HG03066 (cell line): ENCODE data around the gene S100A6.
"Not testable (repeated sequence)": the region's sequence is repeated elsewhere in the genome, so short reads cannot be mapped to it uniquely, and the experiment has no call there.

Experiments
- ATAC-seq: cut with Tn5 transposase; IDR thresholded peaks from one replicate; pipeline ENCODE4 v1.9.1; 2021; ENCODE audit warnings: low read depth; ENCODE audit not compliant: unreplicated experiment

S100A6 gene

DNA sequence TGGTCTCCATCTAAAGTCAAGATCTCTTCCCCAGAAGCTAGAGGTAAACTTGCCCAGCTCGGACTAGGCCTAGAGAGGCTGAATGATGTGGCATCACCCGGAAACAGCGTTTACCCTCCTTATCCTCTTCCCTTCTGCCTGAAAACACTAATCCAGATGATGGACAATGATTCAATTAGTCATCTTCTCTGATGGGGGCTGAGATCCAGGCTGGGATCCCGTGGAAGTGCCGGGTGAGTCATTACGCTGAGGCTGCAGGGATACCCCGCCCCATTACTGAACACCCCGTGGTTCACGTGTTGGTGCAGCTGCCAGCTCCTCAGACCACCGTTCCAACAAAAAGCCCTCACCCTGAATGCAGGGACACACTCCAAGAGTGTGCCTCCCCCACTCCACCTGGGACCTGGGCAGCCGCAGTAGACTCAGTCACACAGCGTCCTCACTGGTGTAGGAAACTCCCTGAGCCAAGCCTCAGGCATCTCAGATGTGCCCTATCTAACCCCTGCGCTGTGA, 2.0 kb downstream of the S100A6 start:
- ATAC-seq: no peak

DNA sequence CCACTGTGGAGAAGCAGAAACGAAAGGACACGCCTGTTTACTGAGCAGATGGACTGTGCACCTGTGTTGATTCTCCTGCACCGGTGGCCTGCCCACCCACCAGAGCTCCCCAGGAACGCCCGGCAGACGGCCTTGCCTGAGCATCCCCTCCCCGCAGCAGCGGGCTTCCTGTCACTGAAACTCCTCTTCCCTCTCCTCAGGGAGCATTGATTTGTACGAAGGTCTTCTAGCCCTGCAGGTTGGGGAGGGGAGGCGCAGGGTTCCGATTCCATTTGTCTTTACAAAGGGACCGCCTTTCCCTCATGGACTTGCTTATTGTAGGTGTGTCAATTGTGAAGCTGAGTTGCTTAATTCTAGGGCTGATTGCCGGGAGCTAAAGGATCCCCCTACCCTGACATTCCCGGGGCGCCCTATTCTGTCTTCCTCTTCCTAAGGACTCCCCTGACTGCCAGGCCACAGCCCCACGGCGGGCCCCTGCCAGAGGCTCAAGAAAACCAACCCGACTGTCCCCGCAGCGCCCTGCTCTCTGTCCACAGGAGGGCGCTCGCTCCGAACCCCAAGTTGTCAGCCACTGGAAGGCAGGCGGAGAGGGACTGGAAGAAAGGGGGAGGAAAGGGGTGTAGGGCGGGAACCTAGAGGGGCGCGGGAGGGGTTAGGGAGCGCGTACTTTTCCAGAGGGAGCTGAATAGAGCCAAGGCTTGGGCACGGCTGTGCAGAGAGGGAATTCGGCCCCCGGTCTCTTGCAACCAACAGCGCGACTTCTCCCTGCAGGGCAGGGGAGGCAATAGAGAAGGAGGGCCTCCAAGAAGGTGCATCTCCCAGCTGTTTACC, 2.8 kb downstream of the S100A6 start:
- no peak for ATAC-seq

GRCh38 chr1:153532181-153532580, 3.6 kb downstream of the S100A6 start:
- no peak for ATAC-seq

GRCh38 chr1:153531638-153532037, 4.2 kb downstream of the S100A6 start:
- ATAC-seq: no peak

DNA sequence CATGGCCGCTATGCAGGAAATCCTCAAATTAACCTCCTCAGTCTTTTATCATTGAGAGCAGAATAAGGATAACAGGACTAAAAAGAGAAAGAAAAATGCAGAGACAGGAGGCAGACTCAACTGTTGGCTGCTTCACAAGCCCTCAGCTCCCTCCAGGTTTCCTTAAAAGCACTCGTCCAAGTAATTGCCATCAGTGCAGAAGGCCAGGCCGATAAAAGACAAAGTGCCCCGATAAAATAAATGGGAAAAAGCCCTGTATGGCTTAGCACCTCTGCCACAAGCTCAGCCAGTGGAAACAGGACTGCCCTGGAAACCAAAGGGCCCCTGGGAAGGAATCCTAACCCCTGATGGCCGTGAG, 8.1 kb downstream of the S100A6 start:
- ATAC-seq: no peak

DNA sequence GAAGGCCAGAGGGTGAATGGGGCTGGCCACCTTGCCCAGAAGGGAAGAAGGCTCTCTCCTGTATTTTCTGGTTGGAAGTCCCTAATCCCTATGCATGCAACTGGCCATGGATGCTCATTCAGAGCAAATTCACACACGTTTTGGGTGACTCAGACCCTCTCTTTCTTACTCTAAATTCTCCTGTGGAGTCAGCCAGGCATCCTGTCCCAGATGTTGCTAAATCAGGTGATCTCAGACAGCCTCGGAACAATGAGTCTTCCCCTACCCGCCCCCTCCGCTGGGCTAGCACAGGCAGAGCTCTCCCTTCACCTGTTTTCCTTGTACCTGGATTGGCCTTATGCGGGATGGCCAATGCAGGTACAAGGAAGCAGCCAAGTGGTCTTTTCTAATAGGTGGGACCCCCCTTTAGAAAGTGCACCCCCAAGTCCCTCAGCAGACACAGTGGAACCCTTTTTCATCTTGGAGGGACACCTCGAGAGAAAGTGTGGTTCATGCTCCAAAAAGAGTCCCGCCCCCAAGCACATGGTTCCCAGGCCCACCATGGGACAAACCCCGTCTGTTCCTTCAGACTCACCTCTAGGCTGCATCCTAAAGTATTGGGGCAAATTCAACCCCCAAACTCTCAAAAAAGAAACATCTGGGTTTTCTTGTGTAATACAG, 8.6 kb downstream of the S100A6 start:
- no peak for ATAC-seq

DNA sequence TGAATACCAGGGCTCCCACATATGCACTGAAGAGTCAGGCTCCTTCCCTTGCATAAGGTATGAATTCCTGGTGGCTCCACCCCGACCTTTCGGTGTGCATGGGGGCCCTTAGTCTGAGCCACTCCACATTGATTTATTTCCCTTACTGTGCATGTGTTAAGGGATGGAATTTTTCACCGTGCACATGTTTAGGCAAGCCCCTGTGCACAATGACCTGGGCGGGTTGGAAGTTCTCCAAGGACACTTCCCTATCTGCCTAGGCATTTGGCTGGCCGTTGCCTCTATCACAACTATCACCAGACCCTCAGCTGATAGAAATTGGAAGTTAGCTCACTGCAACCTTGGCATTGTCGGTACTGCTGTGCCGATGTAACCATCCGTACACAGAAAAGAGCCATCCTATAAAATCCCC, 9.7 kb downstream of the S100A6 start:
- no peak for ATAC-seq

- ATAC-seq: no peak
These were observed 10.6 kb downstream of the S100A6 start for GRCh38 chr1:153525088-153525728.

GRCh38 chr1:153522353-153523048, 13.3 kb downstream of the S100A6 start:
- not testable (repeated sequence) for ATAC-seq

- not testable (repeated sequence) for ATAC-seq
These were observed 14.0 kb downstream of the S100A6 start for GRCh38 chr1:153521808-153522207.

DNA sequence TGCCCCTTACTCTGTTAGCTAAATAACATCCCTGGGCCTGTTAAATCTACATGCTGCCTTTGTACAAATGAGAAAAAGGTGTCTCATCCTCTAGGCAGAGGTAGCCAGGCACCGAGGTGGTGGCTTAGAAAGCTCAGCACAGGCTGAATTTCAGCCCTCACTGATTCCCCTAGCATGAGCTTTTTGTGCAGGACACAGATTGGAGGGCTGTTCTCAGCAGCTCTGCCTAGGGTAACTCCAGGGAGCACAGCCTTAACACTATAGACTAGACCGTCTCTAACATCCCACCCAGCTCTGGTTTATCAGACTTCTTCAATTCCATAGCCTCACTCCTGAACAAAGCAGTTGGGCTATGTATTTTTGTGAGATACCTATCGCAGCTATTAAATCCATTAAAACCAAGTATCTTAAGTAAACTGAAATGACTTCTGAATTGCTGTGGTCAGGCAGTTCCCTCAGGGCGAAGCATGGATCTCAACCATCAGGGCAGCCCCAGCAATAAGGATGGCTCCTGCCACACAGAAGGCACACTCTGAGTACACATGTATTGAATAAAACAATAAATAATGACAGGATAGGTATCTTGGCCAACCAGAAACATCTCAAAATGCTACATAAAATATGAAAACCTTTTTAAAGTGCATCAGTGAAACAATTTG, 14.8 kb downstream of the S100A6 start:
- no peak for ATAC-seq

DNA sequence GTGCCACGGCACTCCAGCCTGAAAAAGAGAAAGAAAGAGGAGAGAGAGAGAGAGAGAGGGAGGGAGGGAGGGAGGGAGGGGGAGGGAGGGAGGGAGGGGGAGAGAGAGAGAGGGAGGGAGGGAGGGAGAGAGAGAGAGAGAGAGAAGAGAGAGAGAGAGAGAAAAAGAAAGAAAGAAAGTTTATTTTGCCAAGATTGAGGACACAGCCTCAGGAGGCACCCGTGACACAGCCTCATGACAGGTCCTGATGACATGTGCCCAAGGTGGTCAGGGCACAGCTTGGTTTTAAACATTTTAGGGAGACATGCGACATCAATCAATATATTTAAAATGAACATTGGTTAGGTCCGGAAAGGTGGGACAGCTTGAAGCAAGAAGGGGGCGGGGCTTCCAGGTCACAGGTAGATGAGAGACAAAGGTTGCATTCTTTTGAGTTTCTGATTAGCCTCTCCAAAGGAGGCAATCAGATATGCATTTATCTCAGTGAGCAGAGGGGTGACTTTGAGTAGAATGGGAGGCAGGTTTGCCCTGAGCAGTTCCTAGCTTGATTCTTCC, 15.6 kb downstream of the S100A6 start:
- not testable (repeated sequence) for ATAC-seq

- ATAC-seq: no peak
These were observed 16.5 kb downstream of the S100A6 start for GRCh38 chr1:153519242-153519641.

DNA sequence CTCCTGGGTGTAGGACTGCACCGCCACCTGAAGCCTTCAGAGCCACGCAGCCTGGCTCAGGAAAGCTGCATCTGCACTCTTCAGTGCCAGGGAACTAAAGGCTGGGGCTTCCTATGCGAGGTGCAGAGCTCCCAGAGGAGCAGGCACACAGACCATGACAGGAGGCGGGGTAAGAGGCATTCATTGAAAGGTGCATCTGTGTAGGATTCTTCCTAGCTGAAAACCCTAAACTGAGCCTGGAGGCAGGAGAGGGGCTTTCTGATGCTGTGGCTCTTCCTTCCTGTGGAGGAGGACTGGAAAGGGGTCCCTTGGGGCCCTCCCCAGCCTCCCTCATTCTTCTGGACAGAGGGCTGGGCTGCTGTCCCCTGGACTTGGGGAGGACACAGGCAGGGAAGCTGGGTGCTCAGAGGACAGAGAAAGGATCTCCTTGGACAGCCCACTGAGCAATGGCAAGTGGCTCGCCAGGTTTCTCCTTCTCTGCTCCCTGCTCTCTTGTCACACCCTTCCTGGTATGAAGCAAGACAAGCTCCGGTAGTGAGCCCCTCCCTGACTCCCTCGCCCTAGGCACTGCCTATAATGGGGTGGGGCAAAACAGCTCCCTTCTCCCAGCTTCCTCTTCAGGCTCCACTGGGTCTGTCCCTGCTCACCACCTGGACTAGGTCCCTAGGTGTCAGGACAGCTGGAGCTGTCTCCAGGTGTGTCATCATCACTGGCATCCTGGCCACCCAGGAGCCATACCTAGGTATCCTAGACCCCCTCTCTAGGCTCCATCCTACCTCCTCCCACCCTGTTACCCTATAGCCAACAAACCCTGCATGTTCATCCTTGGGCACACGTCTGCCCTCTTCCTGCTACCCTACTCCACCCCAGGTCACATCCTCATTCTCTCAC, 20.0 kb downstream of the S100A6 start:
- no peak for ATAC-seq

- ATAC-seq: no peak
These were observed 22.1 kb downstream of the S100A6 start for GRCh38 chr1:153513666-153514065.

DNA sequence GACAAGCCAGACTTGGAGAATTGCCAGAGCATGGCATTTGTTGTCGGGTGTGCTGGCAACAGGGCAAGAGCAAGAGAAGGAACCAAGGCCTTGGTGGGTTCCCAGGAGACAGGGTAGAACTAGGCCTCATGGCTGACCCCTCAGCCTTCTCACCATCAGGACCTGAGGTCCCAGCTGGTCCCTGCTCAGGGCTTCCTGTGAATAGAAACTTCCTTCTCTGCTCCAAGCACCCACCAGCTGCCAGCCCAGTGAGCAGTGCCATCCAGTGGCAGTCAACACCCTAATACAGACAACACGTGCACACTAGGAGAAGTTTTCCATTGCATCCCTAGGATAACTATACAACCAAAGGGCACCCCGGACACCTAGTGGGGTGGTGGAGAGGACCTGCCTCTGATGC, 22.8 kb downstream of the S100A6 start:
- ATAC-seq: no peak

- ATAC-seq: no peak
These were observed 24.8 kb downstream of the S100A6 start for GRCh38 chr1:153510984-153511410.

- no peak for ATAC-seq
These were observed 25.9 kb downstream of the S100A6 start for GRCh38 chr1:153509729-153510354.

- no peak for ATAC-seq
These were observed 26.8 kb downstream of the S100A6 start for GRCh38 chr1:153509036-153509435.
